NCI-H446 treated with DMSO at 0.1 percent for 48 hours (cell line): ENCODE measurements around the gene RGS16.

Experiments used
- DNase-seq: peaks from one replicate; lab custom pipeline; 2025; lab: John Stamatoyannopoulos, UW

The RGS16 gene

GRCh38 chr1:182608845-182609610, 4.8 kb upstream of the RGS16 start:
- DNase-seq, result no peak

- no peak for DNase-seq
Observed at GRCh38 chr1:182608236-182608635, 4.0 kb upstream of the RGS16 start.

- no peak for DNase-seq
Observed at GRCh38 chr1:182607566-182607965, 3.4 kb upstream of the RGS16 start.

DNA sequence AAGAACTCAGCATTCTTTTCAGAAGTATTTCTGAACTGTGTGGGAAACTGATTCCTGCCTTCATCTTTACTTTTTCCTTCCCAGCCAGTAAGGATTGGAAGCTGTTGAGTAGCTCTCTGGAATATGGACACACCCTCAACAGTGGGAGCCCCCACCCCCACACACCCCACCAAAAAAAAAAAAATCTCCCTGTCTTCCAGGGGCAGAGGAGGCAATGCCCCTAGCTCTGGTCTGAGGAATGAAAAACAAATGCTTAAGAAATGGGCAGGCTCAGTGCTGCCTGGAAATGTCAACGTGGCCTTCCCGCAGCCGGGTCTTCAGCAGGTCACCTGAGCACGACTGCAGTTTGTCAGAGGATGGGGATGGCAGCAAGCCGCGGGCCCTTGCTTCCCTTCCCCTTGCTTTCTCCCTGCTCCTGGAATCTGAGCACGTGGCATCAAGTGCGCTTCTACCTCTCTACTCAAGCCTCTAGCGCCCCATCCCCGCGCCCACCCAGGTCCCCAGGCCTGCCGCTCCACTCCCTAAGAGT, 479 bp downstream of the RGS16 start:
- DNase-seq, result no peak

GRCh38 chr1:182602935-182603645, 1.1 kb downstream of the RGS16 start:
- DNase-seq, result no peak

DNA sequence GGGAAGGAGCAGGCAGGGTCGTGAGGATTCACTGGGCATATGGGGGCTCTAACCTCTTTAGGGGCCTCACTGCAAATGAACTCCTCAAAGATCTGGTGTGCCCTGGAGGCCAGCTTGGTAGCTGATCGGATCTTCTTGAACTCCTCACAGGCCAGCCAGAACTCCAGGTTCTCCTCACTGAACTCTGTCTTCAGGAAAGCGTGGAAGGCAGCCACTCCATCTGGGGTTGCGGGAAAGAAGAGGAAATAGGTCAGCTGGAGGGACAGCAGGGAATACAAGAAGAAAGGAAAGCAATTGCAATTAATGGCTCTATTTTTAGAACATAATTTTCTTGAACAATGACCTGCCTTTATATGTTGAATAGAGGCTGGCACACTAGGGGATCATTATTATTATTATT, 2.3 kb downstream of the RGS16 start:
- DNase-seq, result no peak

DNA sequence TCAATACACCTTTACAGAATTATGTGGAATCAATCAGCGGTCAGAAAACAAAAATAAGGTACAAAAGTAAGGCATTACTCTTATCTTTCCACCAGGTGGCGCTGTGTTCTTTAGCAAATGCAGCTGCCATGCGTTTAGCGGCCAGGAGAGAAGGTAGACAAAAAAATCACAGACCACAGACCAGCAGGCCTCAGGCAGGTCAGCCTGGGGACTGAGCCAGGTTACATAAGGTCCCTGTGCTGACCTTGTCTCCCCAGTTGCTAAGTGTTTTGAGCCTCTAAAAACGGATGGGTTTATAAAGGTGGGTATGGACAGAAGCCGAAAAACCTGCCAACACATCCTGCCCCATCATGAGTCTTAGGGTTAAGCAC, 2.8 kb downstream of the RGS16 start:
- DNase-seq, result peak; percentile 63

GRCh38 chr1:182600745-182601415, 3.3 kb downstream of the RGS16 start:
- DNase-seq, result no peak

- DNase-seq, result no peak
Observed at GRCh38 chr1:182600036-182600713, 4.0 kb downstream of the RGS16 start.

GRCh38 chr1:182599339-182599738, 4.8 kb downstream of the RGS16 start:
- no peak for DNase-seq

- DNase-seq, result no peak
Observed at GRCh38 chr1:182598296-182598695, 5.9 kb downstream of the RGS16 start.

DNA sequence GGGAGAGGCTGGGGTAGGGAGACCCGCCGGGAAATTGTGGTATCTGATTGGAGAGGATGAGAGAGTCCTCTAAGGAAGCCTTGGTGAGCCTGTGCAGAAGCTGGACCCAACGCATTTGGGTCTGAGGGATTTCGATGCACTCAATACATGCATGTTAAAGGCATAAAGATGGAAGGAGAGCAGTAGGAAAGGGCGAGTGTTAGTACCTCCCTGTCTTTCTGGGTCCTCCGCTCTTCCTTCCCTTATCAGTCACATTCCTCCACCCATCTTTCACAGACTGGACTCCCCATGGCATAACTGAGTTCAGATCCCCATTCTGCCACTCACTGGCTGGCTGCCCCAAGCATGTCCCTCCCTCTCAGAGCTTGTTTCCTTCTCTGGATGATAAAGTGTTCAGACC, 7.3 kb downstream of the RGS16 start:
- DNase-seq, result no peak

GRCh38 chr1:182595641-182596240, 8.4 kb downstream of the RGS16 start:
- peak; percentile 19 for DNase-seq

GRCh38 chr1:182589931-182590330, 14.3 kb downstream of the RGS16 start:
- no peak for DNase-seq

GRCh38 chr1:182589520-182589919, 14.7 kb downstream of the RGS16 start:
- DNase-seq, result no peak

- DNase-seq, result no peak
Observed at GRCh38 chr1:182588500-182589396, 15.4 kb downstream of the RGS16 start, which contains the start of gene RNASEL. Gene RNASEL (minus strand): TSS chr1:182589256. CDS start chr1:182586806, 2,450 bp downstream.

DNA sequence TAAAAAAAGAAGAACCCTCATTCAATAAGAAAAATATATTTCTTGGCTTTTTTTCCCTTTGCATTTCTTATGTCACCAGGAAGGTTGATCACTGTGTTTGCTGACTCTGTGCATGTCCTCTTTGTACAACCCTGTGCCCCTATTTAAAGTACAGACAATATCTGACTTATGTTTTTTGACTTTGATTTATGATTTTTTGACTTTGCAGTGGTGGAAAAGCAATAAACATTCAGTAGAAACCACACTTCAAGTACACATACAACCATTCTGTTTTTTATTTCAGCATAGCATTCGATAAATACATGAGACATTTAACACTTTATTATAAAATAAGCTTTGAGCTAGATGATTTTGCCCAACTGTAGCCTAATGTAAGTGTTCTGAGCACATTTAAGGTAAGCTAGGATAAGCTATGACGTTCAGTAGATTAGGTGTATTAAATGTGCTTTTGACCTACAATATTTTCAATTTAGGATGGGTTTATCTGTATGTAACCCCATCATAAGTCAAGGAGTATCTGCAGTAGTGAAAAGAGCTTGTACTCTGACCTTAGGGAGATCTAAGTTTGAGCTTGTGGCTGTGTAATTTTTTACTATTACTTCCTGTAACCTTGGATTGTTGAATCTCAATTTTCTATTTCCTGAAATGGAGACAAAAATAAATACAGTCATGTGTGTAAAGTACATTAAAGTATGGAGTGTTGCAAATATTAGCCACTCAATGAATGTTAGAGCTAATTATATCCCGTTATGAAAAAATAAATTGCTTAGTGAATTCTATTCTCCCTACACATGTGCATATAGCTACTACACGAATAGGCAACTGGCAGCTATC, 16.3 kb downstream of the RGS16 start:
- no peak for DNase-seq

GRCh38 chr1:182587093-182587492, 17.1 kb downstream of the RGS16 start:
- DNase-seq, result no peak

- no peak for DNase-seq
Observed at GRCh38 chr1:182586380-182586779, 17.8 kb downstream of the RGS16 start.

DNA sequence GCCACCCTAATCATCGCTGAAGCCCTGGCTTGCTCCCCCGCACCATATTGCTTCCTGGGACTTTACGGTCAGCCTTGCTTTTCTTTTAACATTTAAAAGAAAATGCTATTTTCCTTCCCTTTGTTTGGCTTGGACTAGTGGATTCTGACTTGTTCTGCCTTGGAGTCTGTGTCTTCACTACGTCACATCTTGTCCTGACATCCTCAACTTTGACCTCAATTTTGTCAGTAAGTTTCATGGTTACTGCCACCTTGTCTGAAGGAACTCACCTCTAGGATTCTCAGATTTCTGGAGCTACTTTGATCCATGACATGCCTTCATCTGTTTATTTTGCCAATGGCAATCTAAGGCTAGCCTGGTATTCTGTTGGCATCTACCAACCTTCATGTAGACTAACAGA, 19.4 kb downstream of the RGS16 start:
- no peak for DNase-seq
